Spinal cord (tissue), 10 donors: Measurements from ENCODE around the gene TXLNB. TPM values are rescaled to one million over a fixed set of nuclear protein-coding genes. Genes with fewer than 3 reads are reported as not detected.
A peak's percentile ranks its signal among the peaks of the same experiment; 100 is the strongest.

Experiments
- DNase-seq, 6 donors: peaks; one replicate each; pipeline versions ENCODE4 v3.0.0 to v3.0.0-alpha.2; 2013 to 2015; ENCODE audit warnings: low spot score in 6 of 6, low read depth in 4 of 6
- H3K27ac ChIP-seq: one replicate; pipeline ENCODE4 v1.5.1; 2013; ENCODE audit warnings: low read depth, low read length, control low read depth
- H3K27me3 ChIP-seq: one replicate; pipeline ENCODE4 v1.6.1; 2013; ENCODE audit warnings: low read length; ENCODE audit not compliant: control insufficient read depth, insufficient read depth
- H3K36me3 ChIP-seq: one replicate; pipeline ENCODE4 v1.6.1; 2013; ENCODE audit warnings: low read length; ENCODE audit not compliant: control insufficient read depth, insufficient read depth
- H3K4me1 ChIP-seq: one replicate; pipeline ENCODE4 v1.6.1; 2013; ENCODE audit warnings: low read length; ENCODE audit not compliant: control insufficient read depth, insufficient read depth
- H3K4me3 ChIP-seq: one replicate; pipeline ENCODE4 v1.5.1; 2013; ENCODE audit warnings: low read depth, low read length, control low read depth
- H3K9me3 ChIP-seq: one replicate; pipeline ENCODE4 v1.6.1; 2013; ENCODE audit warnings: low read length; ENCODE audit not compliant: control insufficient read depth, insufficient read depth
- WGBS: methylation state at CpG from one replicate; pipeline ENCODE4 v1.1.5; 2013; ENCODE audit warnings: missing lambda C conversion rate; ENCODE audit not compliant: insufficient coverage; 5-methylcytosine and 5-hydroxymethylcytosine counted together
- polyA plus RNA-seq, 2 donors: library from polyadenylated mRNA; unstranded; fragments of 120-200 nt; gene quantifications; one replicate each; pipeline ENCODE4 v1.2.1, GENCODE V29; 2013; ENCODE audit not compliant: insufficient read length in 2 of 2
- total RNA-seq, 2 donors: library from RNA; depleted of rRNA in 1 of 2; stranded (reverse); fragments of 120-200 nt in 1 of 2; fragments of >200 nt in 1 of 2; gene quantifications; one replicate each; pipeline versions ENCODE4 v1.2.3 to v1.2.4, GENCODE V29; 2013 to 2014
- donor health status: healthy.

TXLNB gene
- total and polyA plus RNA-seq, 4 donors = 2.0 to 7.1 (median 2.6) TPM

DNA sequence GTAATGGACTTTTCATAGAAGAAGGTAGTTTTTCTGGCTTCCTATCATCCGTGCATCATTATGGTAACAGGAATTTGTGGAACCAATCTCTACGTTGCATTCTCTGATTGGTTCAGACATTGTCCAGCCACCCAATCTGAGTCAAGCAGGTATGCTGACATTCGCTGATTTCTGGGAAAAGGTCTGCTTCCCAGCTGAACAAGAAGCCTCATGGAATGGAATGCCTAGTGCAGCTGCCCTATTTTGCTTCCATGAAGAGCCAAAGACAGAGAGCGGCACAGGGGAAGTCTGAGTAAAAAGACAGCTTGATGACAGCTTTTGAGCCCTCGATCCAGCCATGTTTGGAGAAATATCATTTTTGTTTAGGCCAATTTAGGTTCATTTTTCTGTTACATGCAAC, 38.5 kb upstream of the TXLNB start:
- DNase-seq = peak in 1 of 6 donors; percentile 11
- H3K9me3 ChIP-seq = no peaks in the 10 kb centered on the region
- WGBS = 93% methylated on average over 3 of the region's 5 CpGs
- H3K27ac ChIP-seq = no peak overlapping the region
- H3K4me1 ChIP-seq = no peaks in the 10 kb centered on the region
- H3K36me3 ChIP-seq = no peaks in the 10 kb centered on the region
- H3K4me3 ChIP-seq = no peak overlapping the region
- H3K27me3 ChIP-seq = no peaks in the 10 kb centered on the region

DNA sequence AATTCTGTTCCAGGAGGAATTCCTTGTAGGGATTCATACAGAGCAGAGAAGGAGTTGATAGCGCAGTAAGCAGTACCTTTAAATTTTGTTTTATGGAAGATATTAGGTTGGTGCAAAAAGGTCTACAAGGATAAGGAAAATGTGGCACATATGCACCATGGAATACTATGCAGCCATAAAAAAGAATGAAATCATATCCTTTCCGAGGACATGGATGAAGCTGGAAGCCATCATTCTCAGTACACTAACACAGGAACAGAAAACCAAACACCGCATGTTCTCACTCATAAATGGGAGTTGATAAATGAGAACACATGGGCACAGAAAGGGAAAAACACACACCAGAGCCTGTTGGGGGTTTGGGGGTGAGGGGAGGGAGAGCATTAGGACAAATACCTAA, 37.4 kb upstream of the TXLNB start:
- no peak for DNase-seq
- WGBS = 100% methylated on average over 1 of the region's 3 CpGs
- Histone ChIP-seq H3K9me3 (no peaks in the 10 kb centered on the region), H3K27me3 (no peaks in the 10 kb centered on the region), H3K4me3 (no peak overlapping the region), H3K36me3 (no peaks in the 10 kb centered on the region), H3K27ac (no peak overlapping the region), H3K4me1 (no peaks in the 10 kb centered on the region)

DNA sequence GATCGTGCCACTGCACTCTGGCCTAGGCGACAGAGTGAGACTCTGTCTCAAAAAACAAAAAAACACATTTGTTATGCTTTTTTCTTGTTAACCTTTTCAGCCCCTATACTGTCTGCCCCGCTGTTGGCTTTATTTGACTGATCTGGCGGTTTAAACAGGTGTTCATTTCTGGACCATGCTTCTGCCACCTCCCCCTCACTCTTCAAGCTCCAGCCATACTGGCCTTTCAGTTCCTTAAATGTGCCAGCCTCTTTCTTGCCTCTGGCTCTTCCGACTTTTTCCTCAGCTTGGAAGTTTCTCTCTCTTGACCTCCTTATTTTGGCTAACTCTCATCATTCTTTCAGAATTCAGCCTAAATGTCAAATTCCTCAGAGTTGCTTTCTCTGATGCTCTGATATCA, 35.2 kb upstream of the TXLNB start:
- H3K27ac ChIP-seq = no peak overlapping the region
- H3K27me3 ChIP-seq = no peaks in the 10 kb centered on the region
- H3K36me3 ChIP-seq = no peaks in the 10 kb centered on the region
- H3K4me3 ChIP-seq = no peak overlapping the region
- no peak for DNase-seq
- H3K9me3 ChIP-seq = no peaks in the 10 kb centered on the region
- WGBS = 94% methylated on average over 5 of the region's 5 CpGs
- H3K4me1 ChIP-seq = no peaks in the 10 kb centered on the region

GRCh38 chr6:139325686-139326085, 33.9 kb upstream of the TXLNB start:
- no peak for DNase-seq
- WGBS = 40% methylated on average over 1 of the region's 1 CpG
- Histone ChIP-seq H3K27me3 (no peaks in the 10 kb centered on the region), H3K9me3 (no peaks in the 10 kb centered on the region), H3K4me3 (no peak overlapping the region), H3K27ac (no peak overlapping the region), H3K36me3 (no peaks in the 10 kb centered on the region), H3K4me1 (no peaks in the 10 kb centered on the region)

- H3K4me3 ChIP-seq = no peak overlapping the region
- no peaks in the 10 kb centered on the region for H3K9me3 ChIP-seq
- no peak overlapping the region for H3K27ac ChIP-seq
- no peaks in the 10 kb centered on the region for H3K4me1 ChIP-seq
- H3K27me3 ChIP-seq = no peaks in the 10 kb centered on the region
- no peak for DNase-seq
- H3K36me3 ChIP-seq = no peaks in the 10 kb centered on the region
Measured at GRCh38 chr6:139325125-139325524, 33.3 kb upstream of the TXLNB start.

- no peaks in the 10 kb centered on the region for H3K4me1 ChIP-seq
- H3K9me3 ChIP-seq = no peaks in the 10 kb centered on the region
- no peaks in the 10 kb centered on the region for H3K27me3 ChIP-seq
- no peak overlapping the region for H3K4me3 ChIP-seq
- no peak for DNase-seq
- WGBS = no CpG with 5 or more reads among the region's 1 CpG
- H3K27ac ChIP-seq = no peak overlapping the region
- no peaks in the 10 kb centered on the region for H3K36me3 ChIP-seq
Measured at GRCh38 chr6:139324301-139324555, 32.4 kb upstream of the TXLNB start.

GRCh38 chr6:139323511-139324300, 31.9 kb upstream of the TXLNB start:
- Histone ChIP-seq H3K9me3 (no peaks in the 10 kb centered on the region), H3K36me3 (no peaks in the 10 kb centered on the region), H3K4me3 (peak overlapping the region; percentile 4), H3K27ac (peak overlapping the region; percentile 53), H3K4me1 (no peaks in the 10 kb centered on the region), H3K27me3 (no peaks in the 10 kb centered on the region)
- 41% methylated on average over 8 of the region's 21 CpGs for WGBS
- peak; percentile 26 to 75 (median 44) for DNase-seq

- Histone ChIP-seq H3K27ac (no peak overlapping the region), H3K4me1 (no peaks in the 10 kb centered on the region), H3K4me3 (no peak overlapping the region), H3K27me3 (no peaks in the 10 kb centered on the region), H3K9me3 (no peaks in the 10 kb centered on the region), H3K36me3 (no peaks in the 10 kb centered on the region)
- DNase-seq = no peak
- 100% methylated on average over 1 of the region's 2 CpGs for WGBS
Measured at GRCh38 chr6:139320081-139320480, 28.3 kb upstream of the TXLNB start.

DNA sequence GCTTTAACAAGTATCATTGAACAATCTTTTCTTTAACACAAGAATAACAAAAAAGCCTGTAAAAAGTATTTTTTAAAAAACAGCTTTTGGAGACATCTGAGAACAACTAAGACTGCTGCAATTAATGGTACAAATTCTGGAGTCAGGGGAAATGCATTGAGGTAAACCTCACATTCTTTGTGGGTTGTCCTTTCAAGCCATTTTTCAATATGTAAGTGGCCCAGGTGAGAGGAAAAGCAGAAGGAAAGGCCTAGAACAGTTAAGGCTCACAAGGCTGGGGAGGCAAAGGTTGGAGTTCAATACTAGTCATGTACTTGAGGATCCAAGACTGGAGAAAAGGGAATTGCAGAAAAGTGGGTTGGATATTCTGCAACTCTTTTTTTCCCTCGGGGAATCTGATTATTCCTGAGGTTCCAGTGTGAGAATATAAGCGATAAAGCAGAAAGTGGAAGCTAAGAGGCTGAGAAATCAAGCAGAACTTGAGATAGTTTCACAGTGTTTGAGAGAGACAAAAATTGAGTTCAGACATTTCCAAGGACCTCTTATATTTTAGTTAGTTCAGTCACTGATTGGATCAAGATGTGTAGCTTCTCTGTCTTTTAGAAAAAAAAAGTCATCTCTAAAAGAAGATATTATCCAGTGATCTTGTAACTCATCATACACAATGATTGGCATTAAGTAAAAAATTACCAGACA, 25.0 kb upstream of the TXLNB start:
- no peaks in the 10 kb centered on the region for H3K4me1 ChIP-seq
- H3K27ac ChIP-seq = no peak overlapping the region
- DNase-seq = no peak
- 94% methylated on average over 2 of the region's 2 CpGs for WGBS
- no peaks in the 10 kb centered on the region for H3K36me3 ChIP-seq
- no peaks in the 10 kb centered on the region for H3K27me3 ChIP-seq
- H3K4me3 ChIP-seq = no peak overlapping the region
- H3K9me3 ChIP-seq = no peaks in the 10 kb centered on the region
